GM12801 (cell line): ENCODE data around the gene MARF1.

ENCODE experiments used
- TF ChIP-seq, protein P1 (sequence below): IDR thresholded peaks from one replicate; pipeline ENCODE4 v1.5.1; 2011; ENCODE audit warnings: control low read depth; ENCODE audit not compliant: insufficient read length; ENCODE audit errors: extremely low read depth

Gene MARF1

DNA sequence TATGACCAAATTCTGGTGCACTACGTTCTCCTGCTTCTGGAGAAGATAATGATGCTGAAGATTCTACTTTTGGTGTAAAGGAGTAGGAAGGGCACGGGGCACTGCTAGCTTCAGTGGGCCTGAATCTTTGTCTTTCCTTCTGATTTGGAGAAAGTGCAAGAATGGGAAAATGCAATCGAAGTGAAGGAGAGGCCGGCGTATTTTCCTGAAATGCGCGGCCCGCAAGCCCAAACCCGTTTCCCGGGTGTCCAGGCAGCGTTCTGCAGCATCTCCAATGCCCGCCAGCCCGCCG lies 6.7 kb upstream of the MARF1 start:
- TF ChIP-seq, protein P1, sequence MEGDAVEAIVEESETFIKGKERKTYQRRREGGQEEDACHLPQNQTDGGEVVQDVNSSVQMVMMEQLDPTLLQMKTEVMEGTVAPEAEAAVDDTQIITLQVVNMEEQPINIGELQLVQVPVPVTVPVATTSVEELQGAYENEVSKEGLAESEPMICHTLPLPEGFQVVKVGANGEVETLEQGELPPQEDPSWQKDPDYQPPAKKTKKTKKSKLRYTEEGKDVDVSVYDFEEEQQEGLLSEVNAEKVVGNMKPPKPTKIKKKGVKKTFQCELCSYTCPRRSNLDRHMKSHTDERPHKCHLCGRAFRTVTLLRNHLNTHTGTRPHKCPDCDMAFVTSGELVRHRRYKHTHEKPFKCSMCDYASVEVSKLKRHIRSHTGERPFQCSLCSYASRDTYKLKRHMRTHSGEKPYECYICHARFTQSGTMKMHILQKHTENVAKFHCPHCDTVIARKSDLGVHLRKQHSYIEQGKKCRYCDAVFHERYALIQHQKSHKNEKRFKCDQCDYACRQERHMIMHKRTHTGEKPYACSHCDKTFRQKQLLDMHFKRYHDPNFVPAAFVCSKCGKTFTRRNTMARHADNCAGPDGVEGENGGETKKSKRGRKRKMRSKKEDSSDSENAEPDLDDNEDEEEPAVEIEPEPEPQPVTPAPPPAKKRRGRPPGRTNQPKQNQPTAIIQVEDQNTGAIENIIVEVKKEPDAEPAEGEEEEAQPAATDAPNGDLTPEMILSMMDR, result no peak

DNA sequence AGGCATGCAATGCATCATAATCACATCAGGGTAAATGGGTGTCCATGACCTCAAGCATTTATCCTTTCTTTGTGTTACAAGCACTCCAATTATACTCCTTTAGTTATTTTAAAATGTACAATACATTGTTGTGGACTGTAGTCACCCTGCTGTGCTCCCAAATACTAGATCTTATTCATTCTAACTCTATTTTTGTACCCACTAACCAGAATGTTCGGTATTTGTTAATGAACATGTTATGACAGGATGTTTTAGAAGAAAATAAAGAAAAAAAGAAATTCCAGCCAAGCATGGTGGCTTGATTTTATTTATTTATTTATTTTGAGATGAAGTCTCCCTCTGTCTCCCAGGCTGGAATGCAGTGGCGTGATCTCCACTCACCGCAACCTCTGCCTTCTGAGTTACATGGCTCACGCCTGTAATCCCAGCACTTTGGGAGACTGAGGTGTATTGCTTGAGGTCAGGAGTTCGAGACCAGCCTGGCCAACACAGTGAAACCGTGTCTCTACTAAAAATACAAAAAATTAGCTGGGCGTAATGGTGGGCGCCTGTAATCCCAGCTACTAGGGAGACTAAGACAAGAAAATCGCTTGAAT lies 5.3 kb upstream of the MARF1 start:
- TF ChIP-seq, protein P1, result no peak

DNA sequence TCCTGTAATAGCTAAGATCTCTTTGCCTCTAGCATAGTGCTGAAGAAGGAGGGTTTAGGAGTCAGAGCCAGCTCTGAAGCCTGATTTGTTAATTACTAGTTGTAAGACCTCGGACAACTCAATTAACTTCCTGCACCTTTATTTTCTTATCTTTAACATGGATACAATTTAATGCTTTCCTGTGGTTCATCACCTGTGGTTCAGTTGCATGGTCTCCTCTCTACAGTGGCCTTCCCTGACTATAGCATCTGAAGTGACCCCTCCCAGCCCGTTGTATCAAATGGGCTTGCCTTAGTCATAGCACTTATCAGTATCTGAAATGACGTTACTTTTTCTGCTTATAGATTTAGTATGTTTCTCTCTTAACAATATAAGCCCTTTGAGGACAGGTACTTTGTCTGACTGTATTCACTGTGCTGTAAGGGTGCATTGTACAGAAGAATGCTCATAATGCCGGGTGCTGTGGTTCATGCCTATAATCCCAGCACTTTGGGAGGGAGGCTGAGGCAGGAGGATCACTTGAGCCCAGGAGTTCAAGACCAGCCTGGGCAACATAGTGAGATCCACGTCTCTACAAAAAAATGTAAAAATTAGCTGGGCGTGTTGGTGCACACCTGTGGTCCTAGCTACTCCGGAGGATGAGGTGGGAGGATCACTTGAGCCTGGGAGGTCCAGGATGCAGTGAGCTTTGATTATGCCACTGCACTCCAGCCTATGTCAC lies 4.5 kb upstream of the MARF1 start:
- TF ChIP-seq, protein P1, result no peak

DNA sequence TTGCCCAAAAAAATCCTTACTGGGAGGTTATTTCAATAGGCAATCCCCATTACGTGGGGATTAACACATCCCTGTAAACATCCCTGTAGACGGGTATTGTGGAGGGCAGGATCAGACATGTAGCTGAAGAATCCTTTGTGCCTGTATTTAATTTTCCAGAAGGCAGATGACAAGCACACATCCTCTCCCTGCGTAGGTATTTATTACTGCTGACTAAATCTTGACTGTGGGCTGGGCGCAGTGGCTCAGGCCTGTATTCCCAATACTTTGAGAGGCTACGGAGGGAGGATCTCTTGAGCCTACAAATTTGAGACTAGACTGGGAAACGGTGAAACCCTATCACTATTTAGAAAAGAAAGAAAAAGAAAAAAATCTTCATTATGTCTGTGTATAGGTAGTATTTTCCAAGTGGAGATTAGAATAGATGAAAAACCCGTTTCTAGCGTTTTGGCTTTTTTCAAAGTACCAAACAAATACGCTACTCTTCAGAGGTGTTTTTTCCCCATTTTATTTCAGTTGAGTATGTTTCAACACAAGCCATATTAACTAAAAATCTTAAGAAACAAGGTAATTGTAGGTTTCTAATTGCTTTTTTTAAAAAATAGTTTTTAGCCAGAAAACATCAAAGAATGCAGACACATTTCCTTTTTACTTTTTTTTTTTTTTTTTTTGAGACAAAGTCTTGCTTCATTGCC lies 1.5 kb upstream of the MARF1 start:
- TF ChIP-seq, protein P1, result no peak

DNA sequence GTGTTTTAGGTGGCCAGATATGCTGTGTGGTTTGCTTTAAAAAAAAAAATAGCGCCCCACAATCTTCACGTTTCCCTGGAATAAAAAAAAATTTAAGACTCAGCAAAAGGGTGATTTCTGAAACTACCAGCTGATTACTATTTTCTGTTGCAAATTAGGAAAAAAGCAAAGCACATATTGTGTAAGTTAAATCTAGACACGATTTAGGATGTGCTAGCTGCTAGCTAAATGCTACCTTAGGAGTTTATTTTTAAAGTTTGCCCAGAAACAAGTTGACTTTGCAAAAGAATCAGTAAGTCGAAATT lies 944 bp upstream of the MARF1 start:
- TF ChIP-seq, protein P1, result no peak

DNA sequence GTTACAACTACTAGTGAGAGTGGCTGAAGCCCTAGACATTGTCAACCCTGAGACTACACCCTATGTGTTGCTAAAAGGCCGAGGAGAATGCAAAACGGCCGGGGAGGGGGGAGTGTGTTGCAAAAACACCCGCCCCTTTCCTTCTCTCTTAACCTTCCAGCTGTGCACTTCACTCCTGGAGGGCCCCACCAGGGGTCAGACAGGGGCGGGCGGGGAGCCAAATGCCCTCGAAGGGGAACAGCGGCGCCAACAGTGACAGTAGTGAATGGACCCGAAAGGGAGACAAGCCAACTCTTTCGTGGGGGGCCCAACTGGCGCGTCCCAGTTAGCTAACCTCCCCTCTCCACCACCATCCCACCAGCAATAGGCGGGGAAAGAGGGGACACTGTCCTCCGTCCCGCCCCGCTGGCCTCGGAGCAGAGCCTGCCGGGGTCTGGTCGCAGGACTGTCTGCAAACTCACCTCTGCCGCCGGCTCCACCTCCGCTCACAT lies 352 bp downstream of the MARF1 start:
- TF ChIP-seq, protein P1, result no peak

DNA sequence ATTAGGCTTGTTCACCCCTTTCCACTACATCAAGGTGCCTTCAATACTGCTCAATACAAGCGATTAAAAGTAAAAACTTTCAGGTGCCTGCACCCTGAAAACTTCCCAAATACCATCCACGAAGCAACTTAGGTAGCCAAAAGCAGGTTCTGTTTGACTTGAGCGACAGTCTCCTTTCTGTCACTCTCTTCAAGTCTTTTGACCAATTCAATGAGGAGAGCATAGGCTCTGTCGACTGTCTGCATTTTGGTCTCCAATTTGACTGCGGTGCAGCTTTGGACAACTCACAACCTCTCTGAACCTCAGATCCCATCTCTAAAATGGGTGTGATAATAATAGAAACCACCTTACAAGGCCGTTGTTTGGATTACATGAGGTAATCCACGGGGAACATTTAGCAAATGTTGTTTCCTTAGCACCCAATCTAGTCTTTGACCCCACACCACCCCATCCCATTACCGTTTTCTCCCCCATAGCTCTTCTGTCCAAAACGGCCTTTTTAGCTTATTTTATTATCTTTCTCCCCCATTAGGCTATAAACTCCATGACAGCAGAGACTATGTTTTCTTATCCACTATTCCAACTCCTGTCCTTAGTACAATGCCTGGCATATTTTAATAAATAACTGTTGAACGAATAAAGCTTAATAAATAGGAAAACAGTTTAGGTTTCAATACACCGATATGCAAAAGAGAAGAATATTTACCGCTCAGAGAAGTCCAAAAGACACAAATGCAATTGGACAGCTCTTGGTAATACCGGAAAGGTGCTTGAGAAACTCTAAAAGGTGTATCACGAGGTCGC lies 999 bp downstream of the MARF1 start:
- TF ChIP-seq, protein P1, result no peak
